ENCODE data around the gene LTBP1. TPM values are rescaled to one million over a fixed set of nuclear protein-coding genes. Genes with fewer than 3 reads are reported as not detected.

Gene LTBP1
- total RNA-seq, 1 experiment from 2014 or later, result 28.5 TPM

DNA sequence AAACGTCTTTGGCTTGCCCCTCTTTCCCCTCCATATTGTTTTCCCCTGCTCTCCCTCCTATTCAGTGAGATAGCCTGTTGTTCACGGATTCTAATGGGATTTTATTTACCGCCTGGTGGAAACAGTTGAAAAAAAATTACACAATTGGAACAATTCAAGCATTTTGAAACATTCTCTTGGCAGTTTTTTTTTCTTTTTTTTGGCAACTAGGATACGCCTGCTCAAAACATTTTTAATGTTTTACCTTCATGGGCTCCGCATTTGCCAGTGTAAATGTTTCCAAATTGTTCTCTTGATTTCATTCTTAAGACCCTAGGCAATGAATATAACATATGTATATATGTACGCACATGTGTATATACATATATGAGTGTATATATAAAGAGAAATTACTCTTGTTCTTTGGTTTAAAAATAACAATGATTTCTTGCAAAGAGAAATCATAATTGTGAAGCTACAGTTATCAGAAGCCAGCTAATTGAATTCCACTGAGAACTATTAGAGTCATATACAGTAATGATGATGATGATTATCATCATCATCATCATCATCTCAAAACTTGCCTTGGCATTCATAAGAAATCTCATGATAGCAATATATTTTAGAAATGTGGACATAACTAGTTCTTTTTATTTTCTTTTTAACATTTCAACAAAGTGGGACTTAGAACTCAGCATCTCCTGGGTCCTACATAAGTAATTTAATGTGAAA is 146.7 kb downstream of the LTBP1 start:
- H4K5ac ChIP-seq (ENCODE audit: insufficient read length, low read depth, low read length), result no peak overlapping the region
- H3K79me1 ChIP-seq (ENCODE audit: insufficient read depth, low read depth, low read length, poor library complexity, severe bottlenecking), result no peaks in the 10 kb centered on the region
- Mint-ChIP-seq H3K4me3 (no peak overlapping the region), H3K27ac (no peak overlapping the region), H3K4me1 (no peaks in the 10 kb centered on the region), H3K9me3 (no peaks in the 10 kb centered on the region), H3K36me3 (ENCODE audit: insufficient read depth in 1 of 3, low read depth in 3 of 3) (no peaks in the 10 kb centered on the region), H3K27me3 (ENCODE audit: low read depth) (no peaks in the 10 kb centered on the region)
- no peak overlapping the region for H3K18ac ChIP-seq (ENCODE audit: insufficient read length, low read depth, low read length)
- no peak overlapping the region for H2BK20ac ChIP-seq (ENCODE audit: low read depth, low read length, poor library complexity, severe bottlenecking)
- H2BK12ac ChIP-seq (ENCODE audit: insufficient read length, low read depth, low read length), result no peak overlapping the region
- H2AK5ac ChIP-seq (ENCODE audit: insufficient read length, low read length), result no peak overlapping the region
- H3K9me3 ChIP-seq (ENCODE audit: control insufficient read depth, low read depth, low read length), result no peaks in the 10 kb centered on the region
- H2AFZ ChIP-seq (ENCODE audit: low read length), result no peak overlapping the region
- no peak overlapping the region for H2BK15ac ChIP-seq (ENCODE audit: low read depth, low read length)
- DNase-seq, result no peak
- no peaks in the 10 kb centered on the region for H3K79me2 ChIP-seq (ENCODE audit: insufficient read depth, low read length)
- no peak overlapping the region for H3K27ac ChIP-seq (ENCODE audit: insufficient read length, low read depth, low read length)
- WGBS (ENCODE audit: extremely low coverage, insufficient read length, low lambda C conversion rate), result no CpG with 5 or more reads among the region's 6 CpGs
- H2BK120ac ChIP-seq (ENCODE audit: low read depth, low read length, poor library complexity, severe bottlenecking), result no peak overlapping the region
- no peak overlapping the region for H4K91ac ChIP-seq (ENCODE audit: insufficient read length, low read depth, low read length)
- H2BK5ac ChIP-seq (ENCODE audit: insufficient read length, low read length), result no peak overlapping the region
- H3K27me3 ChIP-seq (ENCODE audit: insufficient read depth, low read length), result no peaks in the 10 kb centered on the region
- no peak overlapping the region for H3K4ac ChIP-seq (ENCODE audit: low read depth, low read length)
- H3K23ac ChIP-seq (ENCODE audit: insufficient read length, low read depth, low read length), result no peak overlapping the region
- H3T11ph ChIP-seq (ENCODE audit: low read length), result no peak overlapping the region
- no peak overlapping the region for H4K8ac ChIP-seq (replicated peaks; ENCODE audit: insufficient read length, low read depth, low read length)
- no peak overlapping the region for H3K14ac ChIP-seq (ENCODE audit: insufficient read depth, low read length)
- H4K20me1 ChIP-seq (ENCODE audit: control insufficient read depth, insufficient read depth, insufficient read length), result no peaks in the 10 kb centered on the region
- no peak overlapping the region for H3K4me2 ChIP-seq (ENCODE audit: insufficient read depth, insufficient read length, low read length)
- no peak overlapping the region for H3K56ac ChIP-seq (ENCODE audit: insufficient read length, low read depth, low read length)
- H3K23me2 ChIP-seq (ENCODE audit: insufficient read length, low read depth, low read length, poor library complexity, severe bottlenecking), result no peaks in the 10 kb centered on the region
- H3K9ac ChIP-seq (ENCODE audit: extremely low read depth, insufficient read length, low read length), result no peak overlapping the region
- no peaks in the 10 kb centered on the region for H3K4me1 ChIP-seq (ENCODE audit: insufficient read depth, low read length)
- TF ChIP-seq, protein P1, sequence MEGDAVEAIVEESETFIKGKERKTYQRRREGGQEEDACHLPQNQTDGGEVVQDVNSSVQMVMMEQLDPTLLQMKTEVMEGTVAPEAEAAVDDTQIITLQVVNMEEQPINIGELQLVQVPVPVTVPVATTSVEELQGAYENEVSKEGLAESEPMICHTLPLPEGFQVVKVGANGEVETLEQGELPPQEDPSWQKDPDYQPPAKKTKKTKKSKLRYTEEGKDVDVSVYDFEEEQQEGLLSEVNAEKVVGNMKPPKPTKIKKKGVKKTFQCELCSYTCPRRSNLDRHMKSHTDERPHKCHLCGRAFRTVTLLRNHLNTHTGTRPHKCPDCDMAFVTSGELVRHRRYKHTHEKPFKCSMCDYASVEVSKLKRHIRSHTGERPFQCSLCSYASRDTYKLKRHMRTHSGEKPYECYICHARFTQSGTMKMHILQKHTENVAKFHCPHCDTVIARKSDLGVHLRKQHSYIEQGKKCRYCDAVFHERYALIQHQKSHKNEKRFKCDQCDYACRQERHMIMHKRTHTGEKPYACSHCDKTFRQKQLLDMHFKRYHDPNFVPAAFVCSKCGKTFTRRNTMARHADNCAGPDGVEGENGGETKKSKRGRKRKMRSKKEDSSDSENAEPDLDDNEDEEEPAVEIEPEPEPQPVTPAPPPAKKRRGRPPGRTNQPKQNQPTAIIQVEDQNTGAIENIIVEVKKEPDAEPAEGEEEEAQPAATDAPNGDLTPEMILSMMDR (conservative IDR thresholded peaks at IDR 0.05), result no peak
